Activated CD8-positive, alpha-beta memory T cell treated with anti-CD3 and anti-CD28 coated beads for 4 hours (primary cell): Measurements from ENCODE around the gene MAN2A1.

Source experiments
- DNase-seq, 2 donors: peaks; one replicate each; pipeline ENCODE4 v3.0.0-alpha.2; 2020; ENCODE audit warnings: low read depth in 2 of 2

MAN2A1 gene

GRCh38 chr5:109907731-109908130, 218.0 kb downstream of the MAN2A1 start:
- no peak for DNase-seq

- DNase-seq = no peak
These were observed 218.6 kb downstream of the MAN2A1 start for GRCh38 chr5:109908366-109908765.

- DNase-seq = no peak
These were observed 221.1 kb downstream of the MAN2A1 start for GRCh38 chr5:109910874-109911273.

- no peak for DNase-seq
These were observed 222.0 kb downstream of the MAN2A1 start for GRCh38 chr5:109911731-109912130.

- no peak for DNase-seq
These were observed 225.2 kb downstream of the MAN2A1 start for GRCh38 chr5:109914906-109915305.

- no peak for DNase-seq
These were observed 226.9 kb downstream of the MAN2A1 start for GRCh38 chr5:109916481-109917153.
